Endothelial cell of umbilical vein (primary cell): ENCODE data around the gene SH3D19. TPM values are rescaled to one million over a fixed set of nuclear protein-coding genes. Genes with fewer than 3 reads are reported as not detected.

ENCODE experiments used
- BruUV-seq: library from RNA; stranded (reverse); fragments of 400-500 nt; replicated peaks from 2 replicates; lab custom pipeline; 2021; lab: Mats Ljungman, UMichigan
- CTCF ChIA-PET: fragments of 300-600, 350-600 bp; sonication (Branson Sonifier 250); formaldehyde crosslinking; loops from one replicate; lab custom pipeline; 2021; ENCODE audit warnings: antibody characterized with exemption, inconsistent platforms; lab: Charles Lee
- POLR2A ChIA-PET: fragments of 300-600, 350-600 bp; sonication (Branson Sonifier 250); formaldehyde crosslinking; loops from one replicate; lab custom pipeline; 2021; ENCODE audit warnings: antibody characterized with exemption, inconsistent platforms; lab: Charles Lee
- DNase-seq: peaks from one replicate; pipeline ENCODE4 v3.0.0-alpha.2; 2011; ENCODE audit warnings: low read depth, low spot score
- FAIRE-seq: peaks from 2 replicates; lab custom pipeline; 2011; peaks lifted over from hg19 to GRCh38; lab: Jason Lieb, UNC
- H2AFZ ChIP-seq: 2 replicates; pipeline ENCODE4 v1.6.0; 2012; ENCODE audit warnings: low read depth, low read length, control low read depth, inconsistent platforms
- H3K27ac ChIP-seq: 2 replicates; pipeline ENCODE4 v1.5.1; 2011; ENCODE audit warnings: low read depth, mild to moderate bottlenecking, control low read depth, low read length, moderate library complexity; ENCODE audit not compliant: insufficient read depth
- H3K27me3 ChIP-seq, 2 experiments: 2 replicates each; pipeline versions ENCODE4 v1.6.0 to v1.6.1; 2011; ENCODE audit warnings: low read length in 2 of 2, mixed read lengths in 1 of 2; ENCODE audit not compliant: control insufficient read depth in 2 of 2, insufficient read depth in 2 of 2
- H3K36me3 ChIP-seq, 2 experiments: 2 replicates in 1 of 2; 3 replicates in 1 of 2; pipeline ENCODE4 v1.5.1; 2011; ENCODE audit warnings: low read length in 2 of 2, mild to moderate bottlenecking in 1 of 2, moderate library complexity in 1 of 2; ENCODE audit not compliant: control insufficient read depth in 2 of 2, insufficient read depth in 2 of 2; ENCODE audit errors: extremely low read depth in 1 of 2
- H3K4me1 ChIP-seq: 3 replicates; pipeline ENCODE4 v1.5.1; 2011; ENCODE audit warnings: mild to moderate bottlenecking, low read length; ENCODE audit not compliant: control insufficient read depth, insufficient read depth; ENCODE audit errors: extremely low read depth
- H3K4me2 ChIP-seq: 2 replicates; pipeline ENCODE4 v1.6.1; 2011; ENCODE audit warnings: low read length, control low read depth, mixed read lengths; ENCODE audit not compliant: insufficient read depth
- H3K4me3 ChIP-seq, 3 experiments: fragments of 200-600 bp in 1 of 3; sonication (generic), shearing (Covaris generic) in 1 of 3; replicated peaks in 1 of 3; 2 replicates each; pipeline ENCODE4 v1.5.1; 2011 to 2016; ENCODE audit warnings: control low read depth in 3 of 3, low read length in 3 of 3, mild to moderate bottlenecking in 2 of 3, inconsistent platforms in 1 of 3, low read depth in 1 of 3, moderate library complexity in 1 of 3; ENCODE audit not compliant: insufficient read depth in 1 of 3
- H3K79me2 ChIP-seq: 2 replicates; pipeline ENCODE4 v1.6.0; 2012; ENCODE audit warnings: low read length, inconsistent platforms; ENCODE audit not compliant: control insufficient read depth, insufficient read depth
- H3K9ac ChIP-seq: replicated peaks from 2 replicates; pipeline ENCODE3; 2011; ENCODE audit warnings: low read length, control low read depth; ENCODE audit not compliant: insufficient read depth; ENCODE audit errors: extremely low read depth
- H3K9me1 ChIP-seq: replicated peaks from 3 replicates; pipeline ENCODE4 v1.6.0; 2011; ENCODE audit warnings: mild to moderate bottlenecking, low read length; ENCODE audit not compliant: control insufficient read depth, insufficient read depth; ENCODE audit errors: extremely low read depth
- H3K9me3 ChIP-seq: replicated peaks from 2 replicates; pipeline ENCODE4 v1.5.1; 2012; ENCODE audit warnings: low read length, inconsistent platforms; ENCODE audit not compliant: control insufficient read depth, insufficient read depth
- H4K20me1 ChIP-seq: replicated peaks from 2 replicates; pipeline ENCODE3; 2011; ENCODE audit warnings: mild to moderate bottlenecking, low read length; ENCODE audit not compliant: control insufficient read depth, insufficient read depth; ENCODE audit errors: extremely low read depth
- EZH2 ChIP-seq: IDR thresholded peaks from 2 replicates; pipeline ENCODE4 v1.6.1; 2012; ENCODE audit warnings: borderline replicate concordance, low read depth, mild to moderate bottlenecking, moderate library complexity, low read length, inconsistent platforms; ENCODE audit not compliant: severe bottlenecking
- FOS ChIP-seq: IDR thresholded peaks from 2 replicates; pipeline ENCODE4 v1.6.1; 2011; ENCODE audit warnings: mild to moderate bottlenecking, low read length, moderate library complexity, borderline replicate concordance; ENCODE audit not compliant: insufficient read depth
- GATA2 ChIP-seq: IDR thresholded peaks from 2 replicates; pipeline ENCODE4 v1.7.0; 2011; ENCODE audit warnings: low read depth, mild to moderate bottlenecking, moderate library complexity, mixed read lengths, low read length; ENCODE audit not compliant: insufficient read length, insufficient read depth
- JUN ChIP-seq: IDR thresholded peaks from 2 replicates; pipeline ENCODE4 v1.6.1; 2011; ENCODE audit warnings: borderline replicate concordance, low read depth; ENCODE audit not compliant: insufficient read length, insufficient read depth
- MYC ChIP-seq: IDR thresholded peaks from one replicate; pipeline ENCODE4 v1.6.1; 2011; ENCODE audit warnings: mild to moderate bottlenecking, low read depth, low read length
- POLR2A ChIP-seq: IDR thresholded peaks from 2 replicates; pipeline ENCODE4 v1.6.1; 2012; ENCODE audit warnings: low read depth, mild to moderate bottlenecking, control low read depth, low read length
- POLR2AphosphoS5 ChIP-seq: IDR thresholded peaks from 2 replicates; pipeline ENCODE4 v1.6.1; 2012; ENCODE audit warnings: low read depth, mild to moderate bottlenecking, control low read depth, low read length, moderate library complexity; ENCODE audit not compliant: insufficient read depth
- dilution Hi-C: fragments of 300-500 bp; cut with MboI; formaldehyde crosslinking; loops from one replicate; pipeline ENCODE4 v1.15.0; 2019; ENCODE audit warnings: low sequenced_read_pairs; ENCODE audit not compliant: extremely low pct_ligation_motif_present
- intact Hi-C: fragments of 100-400 bp; cut with micrococcal nuclease; formaldehyde crosslinking; loops from one replicate; pipeline ENCODE4 v1.10.0; 2022
- polyA plus RNA-seq, 4 experiments: library from polyadenylated mRNA; depleted of rRNA in 3 of 4; stranded (reverse) in 3 of 4; unstranded in 1 of 4; fragments of >200 nt; gene quantifications; 2 replicates each; pipeline versions ENCODE4 v1.2.1 to v1.2.3, GENCODE V29; 2011 to 2012; ENCODE audit warnings: missing spikeins in 1 of 4
- total RNA-seq: library from RNA; stranded (reverse); gene quantifications from 2 replicates; pipeline ENCODE4 v1.2.3, GENCODE V29; 2021
- TF ChIP-seq, protein P1 (sequence below): IDR thresholded peaks from 2 replicates; pipeline ENCODE4 v1.6.1; 2011; ENCODE audit not compliant: insufficient read depth, insufficient read length
- TF ChIP-seq, protein P2 (sequence below), 2 donors: IDR thresholded peaks; 1 replicate in 1 of 2; 2 replicates in 1 of 2; pipeline ENCODE4 v1.5.1; 2011; ENCODE audit warnings: low read length in 2 of 2, mild to moderate bottlenecking in 2 of 2, moderate library complexity in 2 of 2, control low read depth in 1 of 2, inconsistent platforms in 1 of 2, low read depth in 1 of 2; ENCODE audit not compliant: insufficient read depth in 1 of 2; ENCODE audit errors: extremely low read depth in 1 of 2

The SH3D19 gene
- total and polyA plus RNA-seq, 2 donors (not counting 3 experiments of a cell fraction or from before 2014, with no cell fraction given) = 37.5 to 92.8 TPM

DNA sequence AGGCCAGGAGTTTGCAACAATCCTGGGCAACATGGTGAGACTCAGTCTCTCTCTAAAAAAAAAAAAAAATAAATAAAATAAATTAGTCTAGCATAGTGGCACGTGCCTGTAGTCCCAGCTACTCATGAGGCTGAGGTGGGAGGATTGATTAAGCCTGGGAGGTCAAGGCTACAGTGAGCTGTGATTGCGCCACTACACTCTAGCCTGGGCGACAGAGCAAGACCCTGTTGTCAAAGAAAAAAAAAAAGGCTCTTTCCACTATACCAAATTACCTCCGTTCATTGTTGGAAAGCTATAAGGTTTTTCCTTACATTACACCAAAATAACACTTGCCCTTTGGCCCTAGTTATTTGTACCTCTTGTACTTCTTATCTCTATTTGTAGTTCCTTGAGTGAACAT, 58.3 kb downstream of the SH3D19 start:
- POLR2A ChIA-PET = no interaction called here
- H3K27ac ChIP-seq = no peak overlapping the region
- H2AFZ ChIP-seq = no peak overlapping the region
- DNase-seq (no peak), FAIRE-seq (no peak)
- H3K4me2 ChIP-seq = no peak overlapping the region
- dilution Hi-C loops = no loop called here
- CTCF ChIA-PET = interaction anchor here (1.3 to 1.7 kb wide), 2 partner anchors 9 to 22 kb away, joined by 3 to 4 read pairs; no protein-coding TSS in a partner anchor
- no peaks in the 10 kb centered on the region for H3K27me3 ChIP-seq
- H3K79me2 ChIP-seq = peaks cover 16% of the 10 kb centered on the region
- no peaks in the 10 kb centered on the region for H4K20me1 ChIP-seq
- TF ChIP-seq, protein P1, sequence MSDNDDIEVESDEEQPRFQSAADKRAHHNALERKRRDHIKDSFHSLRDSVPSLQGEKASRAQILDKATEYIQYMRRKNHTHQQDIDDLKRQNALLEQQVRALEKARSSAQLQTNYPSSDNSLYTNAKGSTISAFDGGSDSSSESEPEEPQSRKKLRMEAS = no peak
- TF ChIP-seq MYC = no peak
- TF ChIP-seq, protein P2, sequence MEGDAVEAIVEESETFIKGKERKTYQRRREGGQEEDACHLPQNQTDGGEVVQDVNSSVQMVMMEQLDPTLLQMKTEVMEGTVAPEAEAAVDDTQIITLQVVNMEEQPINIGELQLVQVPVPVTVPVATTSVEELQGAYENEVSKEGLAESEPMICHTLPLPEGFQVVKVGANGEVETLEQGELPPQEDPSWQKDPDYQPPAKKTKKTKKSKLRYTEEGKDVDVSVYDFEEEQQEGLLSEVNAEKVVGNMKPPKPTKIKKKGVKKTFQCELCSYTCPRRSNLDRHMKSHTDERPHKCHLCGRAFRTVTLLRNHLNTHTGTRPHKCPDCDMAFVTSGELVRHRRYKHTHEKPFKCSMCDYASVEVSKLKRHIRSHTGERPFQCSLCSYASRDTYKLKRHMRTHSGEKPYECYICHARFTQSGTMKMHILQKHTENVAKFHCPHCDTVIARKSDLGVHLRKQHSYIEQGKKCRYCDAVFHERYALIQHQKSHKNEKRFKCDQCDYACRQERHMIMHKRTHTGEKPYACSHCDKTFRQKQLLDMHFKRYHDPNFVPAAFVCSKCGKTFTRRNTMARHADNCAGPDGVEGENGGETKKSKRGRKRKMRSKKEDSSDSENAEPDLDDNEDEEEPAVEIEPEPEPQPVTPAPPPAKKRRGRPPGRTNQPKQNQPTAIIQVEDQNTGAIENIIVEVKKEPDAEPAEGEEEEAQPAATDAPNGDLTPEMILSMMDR (IDR thresholded peaks at IDR 0.05; ENCODE audit: extremely low read depth in 1 of 2, insufficient read depth in 1 of 2, low read depth in 1 of 2, low read length in 2 of 2) = no peak
- no peak for TF ChIP-seq POLR2A
- TF ChIP-seq JUN = no peak
- no peak for TF ChIP-seq FOS
- no peak for TF ChIP-seq GATA2
- no peak for TF ChIP-seq EZH2
- no peak for TF ChIP-seq POLR2AphosphoS5
- H3K9me1 ChIP-seq = no peaks in the 10 kb centered on the region
- H3K4me3 ChIP-seq = no peak overlapping the region
- peaks cover 13% of the 10 kb centered on the region for H3K4me1 ChIP-seq
- no peaks in the 10 kb centered on the region for H3K36me3 ChIP-seq
- no peaks in the 10 kb centered on the region for H3K9me3 ChIP-seq
- intact Hi-C loops = no loop called here
- no TSS peak for BruUV-seq
- H3K9ac ChIP-seq = no peak overlapping the region
